22Rv1 (cell line): Measurements from ENCODE around the gene CDC14B.

ENCODE experiments used
- CTCF ChIP-seq: fragments of 450-650 bp; IDR thresholded peaks from 2 replicates; pipeline ENCODE4 v1.5.1; 2017; ENCODE audit warnings: mild to moderate bottlenecking
- ZFX ChIP-seq: fragments of 450-650 bp; IDR thresholded peaks from 2 replicates; pipeline ENCODE4 v1.6.1; 2017; ENCODE audit warnings: antibody characterized with exemption, borderline replicate concordance

GRCh38 chr9:96599298-96599697, 20.3 kb downstream of the CDC14B start:
- TF ChIP-seq CTCF (no peak), ZFX (no peak)
